Stimulated activated CD4-positive, alpha-beta T cell treated with anti-CD3 and anti-CD28 coated beads, Interleukin-2, amount 100 ng/mL, for 48 hours (primary cell): ENCODE data around the gene NBPF1.
A peak's percentile ranks its signal among the peaks of the same experiment; 100 is the strongest.
"Not testable (repeated sequence)": the region's sequence is repeated elsewhere in the genome, so short reads cannot be mapped to it uniquely, and the experiment has no call there.

Experiments used
- DNase-seq, 2 donors: peaks; one replicate each; pipeline ENCODE4 v3.0.0-alpha.2; 2020

NBPF1 gene

GRCh38 chr1:16540421-16540893, 72.9 kb downstream of the NBPF1 start:
- not testable (repeated sequence) for DNase-seq

GRCh38 chr1:16537528-16537927, 75.8 kb downstream of the NBPF1 start:
- DNase-seq = not testable (repeated sequence)

GRCh38 chr1:16536796-16537195, 76.6 kb downstream of the NBPF1 start:
- DNase-seq = not testable (repeated sequence)

- not testable (repeated sequence) for DNase-seq
Measured at GRCh38 chr1:16535898-16536297, 77.5 kb downstream of the NBPF1 start.

GRCh38 chr1:16535487-16535886, 77.9 kb downstream of the NBPF1 start:
- DNase-seq = not testable (repeated sequence)

- DNase-seq = peak; percentile 66 to 69
Measured at GRCh38 chr1:16534829-16535456, 78.4 kb downstream of the NBPF1 start.

GRCh38 chr1:16534239-16534828, 79.0 kb downstream of the NBPF1 start:
- not testable (repeated sequence) for DNase-seq

GRCh38 chr1:16532235-16532991, 81.0 kb downstream of the NBPF1 start:
- DNase-seq = not testable (repeated sequence)

- not testable (repeated sequence) for DNase-seq
Measured at GRCh38 chr1:16528338-16528737, 85.0 kb downstream of the NBPF1 start.

GRCh38 chr1:16525769-16526168, 87.6 kb downstream of the NBPF1 start:
- not testable (repeated sequence) for DNase-seq

GRCh38 chr1:16521679-16522078, 91.7 kb downstream of the NBPF1 start:
- DNase-seq = not testable (repeated sequence)

GRCh38 chr1:16521288-16521583, 92.1 kb downstream of the NBPF1 start:
- DNase-seq = no peak

GRCh38 chr1:16520435-16521287, 92.7 kb downstream of the NBPF1 start:
- DNase-seq = not testable (repeated sequence)

- not testable (repeated sequence) for DNase-seq
Measured at GRCh38 chr1:16519255-16519951, 94.0 kb downstream of the NBPF1 start.

- not testable (repeated sequence) for DNase-seq
Measured at GRCh38 chr1:16518913-16519254, 94.5 kb downstream of the NBPF1 start.

GRCh38 chr1:16516694-16517410, 96.5 kb downstream of the NBPF1 start:
- not testable (repeated sequence) for DNase-seq

GRCh38 chr1:16514107-16515055, 99.0 kb downstream of the NBPF1 start, which contains the start of gene RNU1-1:
Gene RNU1-1, minus strand, starts transcription at chr1:16514285.
- peak; percentile 56 to 66 for DNase-seq

- peak; percentile 57 to 58 for DNase-seq
Measured at GRCh38 chr1:16513412-16514106, 99.8 kb downstream of the NBPF1 start.

GRCh38 chr1:16512624-16513411, 100.5 kb downstream of the NBPF1 start:
- not testable (repeated sequence) for DNase-seq
